ENCODE data around the gene NSUN7. TPM values are rescaled to one million over a fixed set of nuclear protein-coding genes. Genes with fewer than 3 reads are reported as not detected.

The NSUN7 gene
- total RNA-seq, 2 donors from 2014 or later = 10.9 to 11.2 TPM

- intact Hi-C loops (cut with DNase I) = no loop called here
- Histone ChIP-seq H3K9ac (ENCODE audit: low read depth in 2 of 2, low read length in 2 of 2) (no peak overlapping the region), H3K9me3 (no peaks in the 10 kb centered on the region), H3K4me3 (no peak overlapping the region), H3K36me3 (no peaks in the 10 kb centered on the region), H3K27ac (no peak overlapping the region), H3K27me3 (no peaks in the 10 kb centered on the region), H3K4me1 (peaks cover 5% of the 10 kb centered on the region)
- TF ChIP-seq CTCF (IDR thresholded peaks at IDR 0.05) = no peak
- DNase-seq = no peak
These were observed 19.6 kb upstream of the NSUN7 start for GRCh38 chr4:40730091-40730679.

- no peaks in the 10 kb centered on the region for H3K36me3 ChIP-seq
- intact Hi-C loops (cut with DNase I) = no loop called here
- no peak for TF ChIP-seq CTCF (IDR thresholded peaks at IDR 0.05)
These were observed 18.4 kb upstream of the NSUN7 start for GRCh38 chr4:40731361-40731760.

GRCh38 chr4:40731792-40732245 lies 17.9 kb upstream of the NSUN7 start:
- intact Hi-C loops (cut with DNase I) = no loop called here
- peak overlapping the region; percentile 45 for H3K27ac ChIP-seq
- no peak for DNase-seq
- H3K36me3 ChIP-seq = no peaks in the 10 kb centered on the region
- H3K9ac ChIP-seq (ENCODE audit: low read depth in 2 of 2, low read length in 2 of 2) = no peak overlapping the region
- peaks cover 5% of the 10 kb centered on the region for H3K4me1 ChIP-seq
- no peaks in the 10 kb centered on the region for H3K27me3 ChIP-seq
- TF ChIP-seq CTCF (IDR thresholded peaks at IDR 0.05) = no peak
- H3K9me3 ChIP-seq = no peaks in the 10 kb centered on the region
- no peak overlapping the region for H3K4me3 ChIP-seq

More at GRCh38 chr4:40731361-40731760, 18.4 kb upstream of the NSUN7 start:
- Histone ChIP-seq H3K4me1 (peaks cover 5% of the 10 kb centered on the region), H3K9ac (ENCODE audit: low read depth in 2 of 2, low read length in 2 of 2) (no peak overlapping the region), H3K9me3 (no peaks in the 10 kb centered on the region), H3K27me3 (no peaks in the 10 kb centered on the region), H3K27ac (peak overlapping the region; percentile 45), H3K4me3 (no peak overlapping the region)
- DNase-seq = no peak

GRCh38 chr4:40733752-40734151 lies 16.0 kb upstream of the NSUN7 start:
- Histone ChIP-seq H3K27me3 (no peaks in the 10 kb centered on the region), H3K9me3 (no peaks in the 10 kb centered on the region), H3K4me3 (no peak overlapping the region), H3K27ac (no peak overlapping the region), H3K36me3 (no peaks in the 10 kb centered on the region), H3K4me1 (peaks cover 5% of the 10 kb centered on the region), H3K9ac (ENCODE audit: low read depth in 2 of 2, low read length in 2 of 2) (no peak overlapping the region)
- intact Hi-C loops (cut with DNase I) = no loop called here
- TF ChIP-seq CTCF (IDR thresholded peaks at IDR 0.05) = no peak
- DNase-seq = no peak

GRCh38 chr4:40734497-40734896 lies 15.3 kb upstream of the NSUN7 start:
- Histone ChIP-seq H3K27ac (no peak overlapping the region), H3K9ac (ENCODE audit: low read depth in 2 of 2, low read length in 2 of 2) (no peak overlapping the region), H3K27me3 (no peaks in the 10 kb centered on the region), H3K4me3 (no peak overlapping the region), H3K4me1 (peaks cover 5% of the 10 kb centered on the region), H3K9me3 (no peaks in the 10 kb centered on the region), H3K36me3 (no peaks in the 10 kb centered on the region)
- intact Hi-C loops (cut with DNase I) = no loop called here
- TF ChIP-seq CTCF (IDR thresholded peaks at IDR 0.05) = no peak
- no peak for DNase-seq
